ENCODE data around the gene PGM5.

- TF ChIP-seq POLR2A (IDR thresholded peaks at IDR 0.05; ENCODE audit: low read length) (no peak), GATA1 (IDR thresholded peaks at IDR 0.05; ENCODE audit: low read depth, low read length) (no peak)
Measured at GRCh38 chr9:68513385-68513784, 157.0 kb downstream of the PGM5 start.

Data from erythroblast (primary cell).